Large intestine (tissue), 3 donors: Measurements from ENCODE around the gene RSPRY1. TPM values are rescaled to one million over a fixed set of nuclear protein-coding genes. Genes with fewer than 3 reads are reported as not detected.

Experiments
- DNase-seq, 2 donors: peaks; one replicate each; pipeline versions ENCODE4 v3.0.0 to v3.0.0-alpha.2; 2013
- H3K27ac ChIP-seq: one replicate; pipeline ENCODE4 v1.5.1; 2013; ENCODE audit warnings: low read length
- H3K27me3 ChIP-seq: 2 replicates; pipeline ENCODE4 v1.6.1; 2013; ENCODE audit warnings: low read length; ENCODE audit not compliant: control insufficient read depth, insufficient read depth
- H3K36me3 ChIP-seq: 2 replicates; pipeline ENCODE4 v1.6.1; 2013; ENCODE audit warnings: low read length; ENCODE audit not compliant: control insufficient read depth, insufficient read depth
- H3K4me1 ChIP-seq: one replicate; pipeline ENCODE4 v1.6.1; 2013; ENCODE audit warnings: low read length; ENCODE audit not compliant: control insufficient read depth, insufficient read depth
- H3K4me3 ChIP-seq: one replicate; pipeline ENCODE4 v1.5.1; 2013; ENCODE audit warnings: low read length
- H3K9me3 ChIP-seq: one replicate; pipeline ENCODE4 v1.6.1; 2013; ENCODE audit warnings: mild to moderate bottlenecking, low read depth, low read length, moderate library complexity; ENCODE audit not compliant: control insufficient read depth
- WGBS: methylation state at CpG from one replicate; pipeline ENCODE4 v1.1.5; 2013; ENCODE audit warnings: low lambda C conversion rate; ENCODE audit not compliant: insufficient coverage; 5-methylcytosine and 5-hydroxymethylcytosine counted together
- polyA plus RNA-seq: library from polyadenylated mRNA; unstranded; fragments of 120-200 nt; gene quantifications from one replicate; pipeline ENCODE4 v1.2.1, GENCODE V29; 2013

Gene RSPRY1
- polyA plus RNA-seq, 1 donor: 44.3 TPM

- no peak overlapping the region for H3K27ac ChIP-seq
- H3K4me1 ChIP-seq: peaks cover 14% of the 10 kb centered on the region
- H3K9me3 ChIP-seq: no peaks in the 10 kb centered on the region
- no peak for DNase-seq
- no peaks in the 10 kb centered on the region for H3K27me3 ChIP-seq
- H3K4me3 ChIP-seq: no peak overlapping the region
- WGBS: no CpG with 5 or more reads among the region's 2 CpGs
- peaks cover 5% of the 10 kb centered on the region for H3K36me3 ChIP-seq
Observed at GRCh38 chr16:57144027-57144426, 42.1 kb upstream of the RSPRY1 start.

- Histone ChIP-seq H3K9me3 (no peaks in the 10 kb centered on the region), H3K27me3 (no peaks in the 10 kb centered on the region), H3K4me1 (peaks cover 14% of the 10 kb centered on the region), H3K27ac (no peak overlapping the region), H3K4me3 (no peak overlapping the region), H3K36me3 (peaks cover 8% of the 10 kb centered on the region)
- 17% methylated on average over 1 of the region's 14 CpGs for WGBS
- peak; percentile 44 to 60 for DNase-seq
Observed at GRCh38 chr16:57145046-57146021, 40.8 kb upstream of the RSPRY1 start.

GRCh38 chr16:57146040-57146647 lies 40.0 kb upstream of the RSPRY1 start:
- H3K4me1 ChIP-seq: peaks cover 14% of the 10 kb centered on the region
- no CpG with 5 or more reads among the region's 24 CpGs for WGBS
- no peaks in the 10 kb centered on the region for H3K9me3 ChIP-seq
- no peak overlapping the region for H3K27ac ChIP-seq
- peaks cover 8% of the 10 kb centered on the region for H3K36me3 ChIP-seq
- no peaks in the 10 kb centered on the region for H3K27me3 ChIP-seq
- no peak for DNase-seq
- no peak overlapping the region for H3K4me3 ChIP-seq

- WGBS: no CpG with 5 or more reads among the region's 5 CpGs
- Histone ChIP-seq H3K4me3 (no peak overlapping the region), H3K9me3 (no peaks in the 10 kb centered on the region), H3K4me1 (peaks cover 14% of the 10 kb centered on the region), H3K36me3 (peaks cover 10% of the 10 kb centered on the region), H3K27me3 (no peaks in the 10 kb centered on the region), H3K27ac (no peak overlapping the region)
- DNase-seq: no peak
Observed at GRCh38 chr16:57146735-57147134, 39.4 kb upstream of the RSPRY1 start.

- WGBS: no CpG with 5 or more reads among the region's 14 CpGs
- H3K4me3 ChIP-seq: no peak overlapping the region
- H3K4me1 ChIP-seq: peaks cover 14% of the 10 kb centered on the region
- no peak for DNase-seq
- H3K27ac ChIP-seq: no peak overlapping the region
- no peaks in the 10 kb centered on the region for H3K9me3 ChIP-seq
- H3K27me3 ChIP-seq: no peaks in the 10 kb centered on the region
- H3K36me3 ChIP-seq: peaks cover 17% of the 10 kb centered on the region
Observed at GRCh38 chr16:57147381-57148221, 38.5 kb upstream of the RSPRY1 start.

GRCh38 chr16:57148481-57148880 lies 37.6 kb upstream of the RSPRY1 start:
- Histone ChIP-seq H3K4me1 (peaks cover 14% of the 10 kb centered on the region), H3K4me3 (no peak overlapping the region), H3K36me3 (peaks cover 24% of the 10 kb centered on the region), H3K27me3 (no peaks in the 10 kb centered on the region), H3K9me3 (no peaks in the 10 kb centered on the region), H3K27ac (no peak overlapping the region)
- no CpG with 5 or more reads among the region's 6 CpGs for WGBS
- DNase-seq: no peak

- Histone ChIP-seq H3K4me3 (no peak overlapping the region), H3K36me3 (peaks cover 33% of the 10 kb centered on the region), H3K9me3 (no peaks in the 10 kb centered on the region), H3K4me1 (peaks cover 10% of the 10 kb centered on the region), H3K27me3 (no peaks in the 10 kb centered on the region), H3K27ac (no peak overlapping the region)
- WGBS: no CpG with 5 or more reads among the region's 10 CpGs
- DNase-seq: no peak
Observed at GRCh38 chr16:57149391-57149790, 36.7 kb upstream of the RSPRY1 start.

- no CpG with 5 or more reads among the region's 9 CpGs for WGBS
- Histone ChIP-seq H3K4me1 (peaks cover 2% of the 10 kb centered on the region), H3K36me3 (peaks cover 43% of the 10 kb centered on the region), H3K4me3 (no peak overlapping the region), H3K9me3 (no peaks in the 10 kb centered on the region), H3K27ac (no peak overlapping the region), H3K27me3 (no peaks in the 10 kb centered on the region)
- DNase-seq: no peak
Observed at GRCh38 chr16:57150682-57151330, 35.3 kb upstream of the RSPRY1 start.

- Histone ChIP-seq H3K4me1 (no peaks in the 10 kb centered on the region), H3K36me3 (peaks cover 43% of the 10 kb centered on the region), H3K27ac (no peak overlapping the region), H3K27me3 (no peaks in the 10 kb centered on the region), H3K4me3 (no peak overlapping the region), H3K9me3 (no peaks in the 10 kb centered on the region)
- DNase-seq: no peak
- no CpG with 5 or more reads among the region's 2 CpGs for WGBS
Observed at GRCh38 chr16:57151369-57151768, 34.8 kb upstream of the RSPRY1 start.
